Testis (tissue), 3 donors: ENCODE results near the gene LRP8. TPM values are rescaled to one million over a fixed set of nuclear protein-coding genes. Genes with fewer than 3 reads are reported as not detected.

Experiments
- DNase-seq: peaks from one replicate; pipeline ENCODE4 v3.0.0-alpha.2; 2019
- H3K27ac ChIP-seq, 2 donors: fragments of 200-600 bp; sonication (generic); one replicate each; pipeline ENCODE4 v1.5.1; 2019
- H3K27me3 ChIP-seq: fragments of 200-600 bp; sonication (generic); one replicate; pipeline ENCODE4 v1.5.1; 2019
- H3K36me3 ChIP-seq: fragments of 200-600 bp; sonication (generic); one replicate; pipeline ENCODE4 v1.5.1; 2017; ENCODE audit warnings: low read depth; ENCODE audit errors: missing control alignments
- H3K4me1 ChIP-seq: fragments of 200-600 bp; sonication (generic); one replicate; pipeline ENCODE4 v1.5.1; 2019
- H3K4me3 ChIP-seq, 2 donors: fragments of 200-600 bp; sonication (generic); one replicate each; pipeline ENCODE4 v1.5.1; 2017 to 2019
- H3K9me3 ChIP-seq: fragments of 200-600 bp; sonication (generic); one replicate; pipeline ENCODE4 v1.5.1; 2017
- CTCF ChIP-seq, 3 experiments: fragments of 450-650 bp in 2 of 3; fragments of 200-600 bp in 1 of 3; sonication (generic) in 1 of 3; IDR thresholded peaks; one replicate each; pipeline ENCODE4 v1.5.1; 2016 to 2019; ENCODE audit warnings: antibody characterized with exemption in 3 of 3, mild to moderate bottlenecking in 2 of 3, moderate library complexity in 1 of 3
- POLR2A ChIP-seq: fragments of 450-650 bp; IDR thresholded peaks from one replicate; pipeline ENCODE4 v1.6.1; 2017; ENCODE audit warnings: antibody characterized with exemption, mild to moderate bottlenecking, moderate library complexity
- WGBS, 2 donors: methylation state at CpG; one replicate each; pipeline ENCODE4 v1.1.5; 2018; 5-methylcytosine and 5-hydroxymethylcytosine counted together
- intact Hi-C: fragments of 100-400 bp; cut with DNase I; formaldehyde crosslinking; loops from one replicate; pipeline ENCODE4 v1.15.1; 2023; ENCODE audit warnings: low total_unique reads
- polyA plus RNA-seq: library from polyadenylated mRNA; stranded (reverse); fragments of 350-450 nt; fragmentation: Illumina TruSeq; extraction: RNeasy Lipid Tissue Mini Kit (QIAGEN cat#74804); gene quantifications from one replicate; pipeline ENCODE4 v1.2.3, GENCODE V29; 2014; ENCODE audit warnings: low read depth, low replicate concordance; ENCODE audit not compliant: insufficient read depth
- total RNA-seq, 2 donors: library from RNA; depleted of rRNA; stranded (reverse); fragments of >200 nt; gene quantifications; one replicate each; pipeline ENCODE4 v1.2.3, GENCODE V29; 2016

Gene LRP8
- total and polyA plus RNA-seq, 3 donors from 2014 or later = 64.3 to 253 (median 223) TPM

GRCh38 chr1:53375440-53375839, 47.6 kb upstream of the LRP8 start:
- 78 to 83% methylated on average over 13 of the region's 13 CpGs for WGBS, 2 donors
- no peaks in the 10 kb centered on the region for H3K27me3 ChIP-seq
- no peaks in the 10 kb centered on the region for H3K36me3 ChIP-seq
- no peak overlapping the region for H3K4me3 ChIP-seq
- DNase-seq = peak; percentile 12
- TF ChIP-seq POLR2A = no peak
- TF ChIP-seq CTCF (IDR thresholded peaks at IDR 0.05) = no peak
- peaks cover 28% of the 10 kb centered on the region for H3K4me1 ChIP-seq
- H3K9me3 ChIP-seq = no peaks in the 10 kb centered on the region
- no peak overlapping the region for H3K27ac ChIP-seq
- intact Hi-C loops = no loop called here

GRCh38 chr1:53373246-53373645, 45.4 kb upstream of the LRP8 start:
- Histone ChIP-seq H3K4me3 (no peak overlapping the region), H3K27me3 (no peaks in the 10 kb centered on the region), H3K36me3 (no peaks in the 10 kb centered on the region), H3K9me3 (no peaks in the 10 kb centered on the region), H3K27ac (no peak overlapping the region), H3K4me1 (peaks cover 28% of the 10 kb centered on the region)
- DNase-seq = peak; percentile 0
- 97 to 98% methylated on average over 11 of the region's 11 CpGs for WGBS, 2 donors
- TF ChIP-seq POLR2A = no peak
- TF ChIP-seq CTCF (IDR thresholded peaks at IDR 0.05) = no peak
- intact Hi-C loops = no loop called here

- no peaks in the 10 kb centered on the region for H3K36me3 ChIP-seq
- DNase-seq = no peak
- H3K4me3 ChIP-seq = no peak overlapping the region
- WGBS, 2 donors = 88 to 95% methylated on average over 6 of the region's 6 CpGs
- peaks cover 33% of the 10 kb centered on the region for H3K4me1 ChIP-seq
- no peaks in the 10 kb centered on the region for H3K27me3 ChIP-seq
- intact Hi-C loops = no loop called here
- H3K27ac ChIP-seq = no peak overlapping the region
- H3K9me3 ChIP-seq = no peaks in the 10 kb centered on the region
- TF ChIP-seq CTCF (IDR thresholded peaks at IDR 0.05) = no peak
- no peak for TF ChIP-seq POLR2A
Observed at GRCh38 chr1:53372501-53372951, 44.7 kb upstream of the LRP8 start.

GRCh38 chr1:53371851-53372250, 44.0 kb upstream of the LRP8 start:
- Histone ChIP-seq H3K27ac (no peak overlapping the region), H3K4me1 (peaks cover 31% of the 10 kb centered on the region), H3K36me3 (no peaks in the 10 kb centered on the region), H3K9me3 (no peaks in the 10 kb centered on the region), H3K4me3 (no peak overlapping the region), H3K27me3 (no peaks in the 10 kb centered on the region)
- 74 to 80% methylated on average over 5 of the region's 5 CpGs for WGBS, 2 donors
- peak; percentile 12 for DNase-seq
- TF ChIP-seq CTCF (IDR thresholded peaks at IDR 0.05) = no peak
- intact Hi-C loops = no loop called here

- Histone ChIP-seq H3K27me3 (no peaks in the 10 kb centered on the region), H3K9me3 (no peaks in the 10 kb centered on the region), H3K4me3 (no peak overlapping the region), H3K27ac (no peak overlapping the region), H3K4me1 (peaks cover 25% of the 10 kb centered on the region), H3K36me3 (no peaks in the 10 kb centered on the region)
- no peak for TF ChIP-seq CTCF (IDR thresholded peaks at IDR 0.05)
- no peak for TF ChIP-seq POLR2A
- intact Hi-C loops = no loop called here
- peak; percentile 70 for DNase-seq
- 47 to 50% methylated on average over 13 to 15 of the region's 15 CpGs for WGBS, 2 donors
Observed at GRCh38 chr1:53371121-53371666, 43.3 kb upstream of the LRP8 start.
